HepG2 (cell line): Measurements from ENCODE around the gene ANXA9. TPM values are rescaled to one million over a fixed set of nuclear protein-coding genes. Genes with fewer than 3 reads are reported as not detected.
A peak's percentile ranks its signal among the peaks of the same experiment; 100 is the strongest.

ENCODE experiments used
- ATAD3A ChIP-seq: sonication (generic); formaldehyde crosslinking; IDR thresholded peaks from 2 replicates; pipeline ENCODE4 v1.4.0; 2020; ENCODE audit warnings: missing genetic modification reagents
- CEBPZ ChIP-seq: IDR thresholded peaks from 2 replicates; pipeline ENCODE4 v1.6.1; 2012; ENCODE audit warnings: low read length, improper control_type of control experiment
- DMAP1 ChIP-seq: IDR thresholded peaks from 2 replicates; pipeline ENCODE4 v1.6.1; 2016
- DNMT3B ChIP-seq: conservative IDR thresholded peaks from 2 replicates; pipeline ENCODE4 v1.6.1; 2016; ENCODE audit warnings: missing biosample characterization, control low read depth
- E2F2 ChIP-seq: sonication (generic); formaldehyde crosslinking; IDR thresholded peaks from 2 replicates; pipeline ENCODE4 v1.4.0; 2020; ENCODE audit warnings: missing genetic modification reagents, borderline replicate concordance
- FOSL2 ChIP-seq: sonication (generic); formaldehyde crosslinking; IDR thresholded peaks from 2 replicates; pipeline ENCODE4 v1.4.0; 2020; ENCODE audit warnings: missing genetic modification reagents
- GFI1 ChIP-seq: sonication (generic); formaldehyde crosslinking; IDR thresholded peaks from 2 replicates; pipeline ENCODE4 v1.5.0; 2020; ENCODE audit warnings: missing genetic modification reagents, mild to moderate bottlenecking, borderline replicate concordance
- HINFP ChIP-seq: sonication (generic); formaldehyde crosslinking; IDR thresholded peaks from 2 replicates; pipeline ENCODE4 v1.4.0; 2020; ENCODE audit warnings: low read depth, mild to moderate bottlenecking, missing genetic modification reagents
- IRX3 ChIP-seq: sonication (generic); formaldehyde crosslinking; IDR thresholded peaks from 2 replicates; pipeline ENCODE4 v1.8.1; 2023; ENCODE audit warnings: mild to moderate bottlenecking, low read depth, missing genetic modification reagents, borderline replicate concordance
- LRRFIP1 ChIP-seq: sonication (generic); formaldehyde crosslinking; conservative IDR thresholded peaks from 2 replicates; pipeline ENCODE4 v1.4.0; 2020; ENCODE audit warnings: missing genetic modification reagents
- NR2C2 ChIP-seq: sonication (generic); formaldehyde crosslinking; IDR thresholded peaks from 2 replicates; pipeline ENCODE4 v1.4.0; 2020; ENCODE audit warnings: missing genetic modification reagents, mild to moderate bottlenecking, moderate library complexity, borderline replicate concordance
- RELA ChIP-seq: sonication (generic); formaldehyde crosslinking; IDR thresholded peaks from 2 replicates; pipeline ENCODE4 v1.4.0; 2020; ENCODE audit warnings: missing genetic modification reagents
- SP140L ChIP-seq: sonication (generic); formaldehyde crosslinking; IDR thresholded peaks from 2 replicates; pipeline ENCODE4 v1.4.0; 2020; ENCODE audit warnings: missing genetic modification reagents, borderline replicate concordance
- TARDBP ChIP-seq: sonication (generic); formaldehyde crosslinking; IDR thresholded peaks from 2 replicates; pipeline ENCODE4 v1.8.0; 2022; ENCODE audit warnings: mild to moderate bottlenecking, missing genetic modification reagents
- YEATS4 ChIP-seq: sonication (generic); formaldehyde crosslinking; IDR thresholded peaks from 2 replicates; pipeline ENCODE4 v1.4.0; 2020; ENCODE audit warnings: missing genetic modification reagents, borderline replicate concordance
- ZNF234 ChIP-seq: sonication (generic); formaldehyde crosslinking; conservative IDR thresholded peaks from 2 replicates; pipeline ENCODE4 v1.5.1; 2020; ENCODE audit warnings: mild to moderate bottlenecking, missing genetic modification reagents
- ZNF264 ChIP-seq: sonication (generic); formaldehyde crosslinking; IDR thresholded peaks from 2 replicates; pipeline ENCODE4 v1.4.0; 2020; ENCODE audit warnings: missing genetic modification reagents
- ZNF282 ChIP-seq: fragments of 450-650 bp; IDR thresholded peaks from 2 replicates; pipeline ENCODE4 v1.6.1; 2018; ENCODE audit not compliant: partially characterized antibody
- ZNF362 ChIP-seq: sonication (generic); formaldehyde crosslinking; IDR thresholded peaks from 2 replicates; pipeline ENCODE4 v1.4.0; 2020; ENCODE audit warnings: missing genetic modification reagents, mild to moderate bottlenecking, borderline replicate concordance
- ZNF510 ChIP-seq: sonication (generic); formaldehyde crosslinking; IDR thresholded peaks from 2 replicates; pipeline ENCODE4 v1.4.0; 2020; ENCODE audit warnings: low read depth, mild to moderate bottlenecking, missing genetic modification reagents
- polyA plus RNA-seq, 8 experiments: library from polyadenylated mRNA; depleted of rRNA in 3 of 8; stranded (reverse) in 7 of 8; unstranded in 1 of 8; fragments of >200 nt; fragmentation: Illumina TruSeq in 4 of 8; extraction: Trizol in 4 of 8; gene quantifications; 2 replicates each; pipeline versions ENCODE4 v1.2.1 to v1.2.3, GENCODE V29; 2011 to 2016; ENCODE audit warnings: low read depth in 4 of 8, missing spikeins in 1 of 8, mixed read lengths in 1 of 8; ENCODE audit not compliant: insufficient read depth in 1 of 8
- total RNA-seq, 5 experiments: library from RNA; depleted of rRNA; stranded (reverse); fragments of >200 nt; fragmentation: Illumina TruSeq; extraction: Trizol; gene quantifications; 2 replicates each; pipeline ENCODE4 v1.2.3, GENCODE V29; 2016; ENCODE audit warnings: low read depth in 1 of 5

The ANXA9 gene
- total and polyA plus RNA-seq, 2 of the 13 experiments (the other 11 are each of a cell fraction or from before 2014, with no cell fraction given), result 13.3 to 23.9 TPM

GRCh38 chr1:150970808-150971582, 11.1 kb upstream of the ANXA9 start (continued):
- 0 out of 2 replicates have a peak, but pooled peaks have one; percentile 50 for TF ChIP-seq HINFP (CRISPR knock-in tag)
- TF ChIP-seq E2F2 (CRISPR knock-in tag), result no peak
- TF ChIP-seq SP140L (CRISPR knock-in tag), result no peak
- peak; percentile 82 for TF ChIP-seq FOSL2 (CRISPR knock-in tag)
- no peak for TF ChIP-seq IRX3
- TF ChIP-seq LRRFIP1 (CRISPR knock-in tag), result no peak
- peak; percentile 91 for TF ChIP-seq DMAP1 (CRISPR knock-in tag)
- no peak for TF ChIP-seq CEBPZ
- TF ChIP-seq TARDBP (CRISPR knock-in tag), result peak; percentile 81; the same call in 1 of the 2 replicates
- TF ChIP-seq RELA (CRISPR knock-in tag), result no peak
- no peak for TF ChIP-seq ZNF234 (CRISPR knock-in tag)
- peak; percentile 64; the same call in 1 of the 2 replicates for TF ChIP-seq ZNF264
- TF ChIP-seq YEATS4 (CRISPR knock-in tag), result no peak; the same call in none of the 2 replicates
- no peak for TF ChIP-seq ZNF282
- TF ChIP-seq NR2C2 (CRISPR knock-in tag), result peak; percentile 96
- no peak for TF ChIP-seq ATAD3A (CRISPR knock-in tag)
- no peak for TF ChIP-seq DNMT3B (CRISPR knock-in tag)
- peak; percentile 52; the same call in 1 of the 2 replicates for TF ChIP-seq ZNF362 (CRISPR knock-in tag)
- peak; percentile 98 for TF ChIP-seq GFI1 (CRISPR knock-in tag)
- no peak for TF ChIP-seq ZNF510 (CRISPR knock-in tag)
